ENCODE measurements around the gene GFRA4.

Gene GFRA4, protein sequence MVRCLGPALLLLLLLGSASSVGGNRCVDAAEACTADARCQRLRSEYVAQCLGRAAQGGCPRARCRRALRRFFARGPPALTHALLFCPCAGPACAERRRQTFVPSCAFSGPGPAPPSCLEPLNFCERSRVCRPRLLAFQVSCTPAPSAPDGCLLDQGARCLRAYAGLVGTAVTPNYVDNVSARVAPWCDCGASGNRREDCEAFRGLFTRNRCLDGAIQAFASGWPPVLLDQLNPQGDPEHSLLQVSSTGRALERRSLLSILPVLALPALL

DNA sequence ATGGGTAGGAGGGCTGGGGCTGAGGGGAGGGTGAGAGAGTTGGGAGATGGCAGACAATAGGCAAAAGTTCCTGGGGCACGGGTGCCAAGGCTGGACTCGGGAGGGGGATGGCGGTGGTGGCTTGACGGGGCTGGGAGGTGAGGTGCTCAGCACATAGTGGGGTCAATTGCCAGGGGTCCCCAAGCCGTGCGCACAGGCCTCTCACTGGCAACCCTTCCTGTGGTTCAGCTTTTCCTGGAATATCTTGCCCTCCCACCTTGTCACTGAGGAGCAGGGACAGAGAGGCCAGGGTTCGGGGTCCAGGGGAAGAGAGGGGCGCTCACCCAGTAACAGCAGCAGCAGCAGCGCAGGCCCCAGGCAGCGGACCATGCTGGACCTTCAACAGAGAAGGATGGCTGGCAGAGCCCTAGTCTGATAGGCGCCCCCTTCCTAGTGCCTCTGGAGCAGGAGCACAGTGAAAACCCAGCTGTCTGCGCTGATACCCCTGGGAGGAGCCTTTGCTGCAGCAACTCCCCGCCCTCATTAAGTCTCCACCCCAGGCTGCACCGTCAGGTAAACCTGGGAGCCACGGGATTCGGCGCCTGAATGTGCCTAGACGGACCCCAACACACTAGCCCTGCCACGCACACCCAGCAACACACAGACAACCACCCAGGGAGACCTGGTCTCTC lies at the start of gene GFRA4:
Gene GFRA4, minus strand, starts transcription at position 369 of the 671 bp plus-strand sequence. Its CDS starts 0 bp downstream, at position 369.
- no peak for DNase-seq

DNA sequence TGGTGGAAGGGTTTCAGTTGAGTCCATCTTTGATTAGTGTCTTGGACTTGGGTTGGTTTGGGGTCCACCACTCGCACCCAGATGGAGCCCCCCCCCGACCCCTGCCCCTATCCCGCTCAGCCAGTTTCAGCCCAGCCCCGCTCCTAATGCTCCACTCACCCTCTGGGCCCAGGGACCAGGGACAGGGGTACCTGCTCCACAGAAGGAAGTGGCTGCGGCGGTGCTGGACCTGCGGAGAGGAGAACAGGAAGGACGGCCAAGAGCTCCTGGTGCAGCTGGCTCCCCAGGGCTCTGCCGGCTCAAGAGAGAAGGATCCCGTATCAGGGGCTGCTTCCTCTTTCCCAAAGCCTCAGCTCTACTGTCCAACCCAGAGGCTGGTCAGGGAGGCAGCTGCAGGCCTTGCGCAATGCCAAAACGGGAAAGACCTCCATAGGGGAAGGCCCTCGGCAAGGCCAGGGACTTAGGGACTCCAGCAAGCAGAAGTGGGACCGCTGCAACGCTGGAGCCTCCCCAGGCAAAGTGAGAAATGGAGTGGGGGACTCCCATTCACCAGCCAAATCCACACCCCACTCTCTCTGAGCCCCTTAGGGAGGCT lies 49.2 kb upstream of the GFRA4 start, which contains the start of gene SIGLEC1:
Gene SIGLEC1, minus strand, starts transcription at position 322 of the 595 bp plus-strand sequence. CDS start 5,472 bp downstream, outside the sequence.
- peak; percentile 35 for DNase-seq

DNA sequence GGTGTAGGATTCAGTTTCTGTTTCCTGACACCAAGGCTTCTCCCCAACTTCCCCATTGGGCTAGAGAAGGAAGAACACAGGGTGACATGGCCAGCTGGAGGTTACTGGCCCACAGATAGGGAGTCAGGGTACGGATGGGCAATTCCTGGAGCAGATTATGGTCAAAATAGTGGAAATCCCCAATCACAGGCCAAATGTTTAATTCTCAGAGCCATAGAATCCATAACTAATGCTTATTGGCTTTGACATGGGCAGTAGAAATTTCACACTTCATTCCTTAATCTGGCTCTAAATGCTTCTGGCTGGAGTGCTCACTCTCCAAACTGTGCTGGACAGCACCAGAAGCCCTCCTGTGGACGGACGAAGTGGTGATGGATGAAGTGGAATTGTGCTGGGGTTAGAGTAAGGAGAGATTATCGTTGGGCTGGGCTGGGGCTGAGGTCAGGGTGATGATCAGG lies 48.3 kb upstream of the GFRA4 start:
- DNase-seq: no peak

DNA sequence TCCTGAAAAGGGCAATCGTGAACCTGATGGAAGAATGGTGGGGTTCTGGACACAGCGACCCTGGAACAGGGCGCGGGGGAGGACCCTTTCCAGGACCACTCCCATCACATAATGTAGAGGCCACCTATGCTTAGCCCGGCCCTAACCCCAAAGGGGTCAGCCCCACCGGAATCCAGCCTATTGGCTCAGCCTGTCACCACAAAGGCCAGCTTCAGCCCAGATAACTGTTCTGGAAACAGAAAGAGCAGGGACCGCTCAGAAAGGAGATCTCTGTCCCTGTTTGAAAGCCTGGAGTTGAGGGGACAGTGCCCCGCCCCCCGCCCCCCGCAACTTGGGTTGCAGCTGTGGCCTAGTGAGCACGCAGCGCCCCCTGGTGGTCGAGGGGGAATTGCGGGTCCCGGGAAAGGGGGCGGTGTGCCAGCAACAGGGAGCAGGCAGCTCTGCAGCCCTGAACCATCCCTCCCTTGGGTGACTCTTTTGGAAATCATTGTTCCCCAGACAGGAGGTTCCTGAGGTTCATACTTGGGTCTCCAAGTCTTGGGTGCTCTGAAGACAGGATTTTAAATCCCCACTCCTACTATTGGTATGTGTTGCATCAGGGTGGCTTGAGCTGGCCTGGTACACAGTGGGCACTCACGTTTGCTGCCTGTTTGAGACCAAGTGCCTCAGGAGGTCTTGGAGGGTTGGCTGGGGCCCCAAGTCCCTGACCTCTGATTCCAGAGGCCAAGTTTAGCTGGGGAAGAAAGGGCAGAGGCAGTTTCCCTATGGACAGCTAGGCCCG lies 47.7 kb upstream of the GFRA4 start:
- no peak for DNase-seq

DNA sequence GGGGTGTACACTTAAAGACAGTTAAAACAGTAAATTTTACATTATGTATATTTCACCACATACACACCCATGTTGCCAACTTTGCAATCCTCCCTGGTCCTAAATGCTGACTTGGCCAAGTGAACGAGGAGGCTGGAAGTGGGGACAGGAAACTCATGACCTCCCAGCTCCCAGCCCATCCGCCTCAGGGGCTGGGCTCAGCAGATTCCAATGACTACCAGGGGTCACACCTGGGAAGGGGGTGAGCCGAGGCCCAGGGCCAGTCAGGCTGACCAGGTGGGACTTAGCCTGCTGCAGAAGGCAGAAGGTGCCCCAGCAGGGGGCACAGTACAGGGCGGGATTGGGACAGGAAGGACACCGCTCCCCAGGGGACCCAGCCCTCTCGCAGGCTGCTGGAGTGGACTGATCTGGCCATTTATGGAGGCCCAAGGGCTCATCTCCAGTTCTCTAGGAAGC lies 46.8 kb upstream of the GFRA4 start:
- no peak for DNase-seq

DNA sequence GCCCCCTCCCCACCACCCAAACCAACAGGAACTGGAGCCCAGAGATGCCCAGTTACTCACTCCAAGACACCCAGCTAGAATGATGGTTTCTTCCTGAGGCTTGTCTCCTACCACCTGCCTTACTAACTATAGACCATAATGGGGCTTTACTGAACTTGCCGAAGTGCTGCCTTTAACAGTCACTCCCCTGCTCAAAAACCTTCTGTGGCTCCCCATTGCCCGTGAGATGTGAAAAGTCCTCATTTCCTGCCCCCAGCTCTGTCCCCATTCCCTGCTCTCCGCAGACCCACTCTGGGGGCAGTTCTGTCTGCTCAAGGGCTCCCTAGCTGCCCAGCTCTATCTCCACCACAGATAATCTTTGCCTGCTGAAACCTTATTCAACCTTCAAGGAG lies 44.3 kb upstream of the GFRA4 start:
- no peak for DNase-seq

DNA sequence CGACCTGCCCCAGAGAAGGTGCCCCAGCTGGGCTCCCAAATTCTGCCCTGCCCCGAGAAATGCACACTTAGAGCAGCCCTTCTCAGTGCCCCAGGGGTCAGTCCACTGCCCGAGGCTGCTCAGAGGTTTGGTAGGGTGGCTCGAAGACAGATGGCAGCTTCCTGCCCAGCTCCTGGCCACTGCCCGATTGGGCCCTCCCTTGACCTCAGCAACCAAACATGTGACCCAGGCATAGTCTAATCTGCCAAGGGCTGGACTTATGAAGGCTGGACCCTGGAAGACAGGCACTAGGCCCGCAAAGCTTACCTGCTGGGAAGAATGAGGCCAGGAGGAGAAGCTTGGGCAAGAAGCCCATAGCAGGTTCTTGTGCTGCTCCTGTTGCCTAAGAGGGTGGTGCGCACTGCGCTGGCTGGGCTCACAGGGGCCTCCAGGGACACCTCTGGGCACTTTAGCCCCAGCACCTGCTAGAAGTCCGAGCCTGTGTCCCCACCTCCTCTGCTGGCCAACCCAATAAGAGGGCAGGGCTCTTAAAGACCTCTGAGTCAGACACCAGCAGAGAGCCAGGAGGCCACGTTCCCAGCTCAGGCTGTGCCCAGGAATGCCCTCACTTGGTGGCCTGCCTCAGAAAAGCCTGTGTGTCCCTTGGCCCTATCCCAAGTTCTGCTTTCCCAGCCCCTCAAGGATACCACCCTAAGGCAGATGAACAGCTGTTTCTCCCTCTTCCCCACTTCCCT lies 43.7 kb upstream of the GFRA4 start:
- no peak for DNase-seq

DNA sequence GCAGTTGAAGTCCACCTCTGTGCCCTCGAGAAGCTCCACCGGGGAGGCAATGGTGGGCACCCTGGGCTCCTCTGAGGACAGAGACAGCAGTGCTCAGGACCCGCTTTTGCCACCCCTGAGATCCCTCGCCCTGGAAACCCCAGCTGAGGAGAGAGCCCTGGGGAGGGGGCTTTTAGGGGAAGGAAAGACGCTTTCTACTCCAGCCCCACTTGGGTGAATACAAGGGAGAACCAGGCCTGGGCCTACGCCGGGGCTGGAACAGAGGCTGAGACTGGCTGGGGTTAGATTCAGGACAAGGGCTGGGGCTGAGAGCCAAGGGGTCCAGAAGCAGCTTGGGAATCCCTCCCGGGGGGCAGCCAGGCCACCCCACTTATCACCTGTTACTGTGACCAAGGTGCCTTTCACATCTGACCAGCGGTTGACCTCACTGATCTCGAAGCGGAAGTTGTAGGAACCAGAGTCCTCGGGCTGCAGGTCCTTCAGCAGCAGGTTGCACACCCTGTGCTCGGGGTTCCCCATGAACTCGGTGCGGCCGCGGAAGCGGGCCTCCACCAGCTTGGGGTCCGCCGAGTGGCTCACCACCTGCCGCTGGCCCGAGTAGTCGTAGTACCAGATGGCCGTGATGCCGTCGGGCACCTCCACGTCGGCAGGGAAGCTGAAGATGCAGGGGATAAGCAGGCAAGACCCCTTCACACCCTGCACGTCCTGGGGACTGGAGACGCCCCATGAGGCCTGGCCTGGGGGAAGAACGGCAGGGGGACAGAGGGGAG lies 43.0 kb upstream of the GFRA4 start:
- DNase-seq: no peak

DNA sequence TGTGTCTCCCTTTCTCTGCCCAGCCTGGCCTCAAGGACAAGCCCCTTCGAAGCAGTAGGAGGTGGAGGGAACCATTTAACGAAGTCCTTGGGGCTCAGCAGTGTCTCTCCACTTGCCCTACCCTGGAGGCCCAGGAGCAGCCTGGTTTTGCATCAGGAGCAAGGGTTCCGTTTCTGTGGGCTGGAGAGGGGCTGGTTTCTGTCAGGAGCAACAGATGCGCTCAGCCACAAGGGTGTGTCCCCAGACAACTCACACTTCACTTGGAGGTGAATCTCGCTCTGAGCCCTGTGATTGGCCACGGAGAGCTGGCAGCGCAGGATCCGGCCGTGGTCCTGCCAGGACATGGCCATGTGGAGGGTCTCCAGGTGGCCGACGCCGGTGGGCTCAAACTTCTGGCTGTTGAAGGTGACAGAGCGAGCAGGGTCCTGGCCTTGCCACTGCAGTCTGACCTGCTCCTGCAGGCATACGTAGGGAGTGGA lies 42.3 kb upstream of the GFRA4 start:
- DNase-seq: no peak

DNA sequence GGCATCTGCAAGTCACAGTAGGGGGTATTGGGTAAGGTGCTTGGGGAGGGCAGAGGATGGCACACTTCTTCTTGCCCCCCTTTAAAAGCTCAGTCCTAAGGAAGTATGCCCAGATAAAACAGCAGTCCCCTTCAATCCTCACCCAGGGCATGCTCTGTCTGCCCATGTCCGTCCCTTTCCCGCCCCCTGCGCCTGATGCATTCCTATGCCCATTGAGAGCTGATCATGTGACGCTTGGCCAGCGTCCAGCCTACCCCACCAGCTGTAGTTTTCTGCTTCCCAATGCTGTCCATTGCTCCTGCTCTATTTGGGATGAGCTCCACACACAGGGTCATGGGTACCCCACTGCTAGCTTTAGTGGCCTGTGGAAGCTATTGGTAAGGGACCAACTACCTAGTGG lies 40.9 kb upstream of the GFRA4 start:
- no peak for DNase-seq

DNA sequence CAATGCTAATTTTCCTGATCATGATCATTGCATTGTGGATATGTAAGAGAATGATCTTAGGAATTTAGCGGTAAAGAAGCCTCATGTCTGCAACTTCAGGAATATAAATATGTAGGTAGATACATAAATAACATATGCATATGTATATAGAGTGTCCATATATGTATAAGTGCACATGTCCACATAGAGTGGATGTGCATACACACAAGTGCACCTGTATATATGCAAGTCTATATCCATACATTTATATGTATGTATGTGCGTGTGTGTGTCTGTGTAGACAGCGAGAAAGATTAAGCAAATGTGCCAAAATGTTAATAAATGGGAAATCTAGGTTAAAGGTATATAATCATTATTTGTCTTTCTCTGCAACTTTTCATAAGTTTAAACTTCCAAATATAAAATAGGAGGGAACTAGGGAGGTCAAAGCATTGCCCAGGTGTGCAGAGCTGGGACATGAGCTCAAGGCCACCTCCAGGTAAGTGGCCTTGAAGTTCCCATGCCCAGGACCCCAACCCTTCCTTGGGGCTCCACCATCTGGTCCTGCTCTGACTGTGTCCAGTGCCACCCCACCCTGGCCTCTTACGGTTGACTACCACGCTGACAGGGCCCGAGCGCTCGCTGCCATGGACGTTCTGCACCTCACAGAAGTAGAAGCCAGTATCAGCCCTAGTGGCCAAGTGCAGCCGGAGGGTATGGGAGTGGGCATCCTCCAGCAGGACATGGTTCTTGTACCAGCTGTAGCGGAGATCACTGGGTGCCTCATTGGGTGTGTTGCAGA lies 39.6 kb upstream of the GFRA4 start:
- DNase-seq: no peak

DNA sequence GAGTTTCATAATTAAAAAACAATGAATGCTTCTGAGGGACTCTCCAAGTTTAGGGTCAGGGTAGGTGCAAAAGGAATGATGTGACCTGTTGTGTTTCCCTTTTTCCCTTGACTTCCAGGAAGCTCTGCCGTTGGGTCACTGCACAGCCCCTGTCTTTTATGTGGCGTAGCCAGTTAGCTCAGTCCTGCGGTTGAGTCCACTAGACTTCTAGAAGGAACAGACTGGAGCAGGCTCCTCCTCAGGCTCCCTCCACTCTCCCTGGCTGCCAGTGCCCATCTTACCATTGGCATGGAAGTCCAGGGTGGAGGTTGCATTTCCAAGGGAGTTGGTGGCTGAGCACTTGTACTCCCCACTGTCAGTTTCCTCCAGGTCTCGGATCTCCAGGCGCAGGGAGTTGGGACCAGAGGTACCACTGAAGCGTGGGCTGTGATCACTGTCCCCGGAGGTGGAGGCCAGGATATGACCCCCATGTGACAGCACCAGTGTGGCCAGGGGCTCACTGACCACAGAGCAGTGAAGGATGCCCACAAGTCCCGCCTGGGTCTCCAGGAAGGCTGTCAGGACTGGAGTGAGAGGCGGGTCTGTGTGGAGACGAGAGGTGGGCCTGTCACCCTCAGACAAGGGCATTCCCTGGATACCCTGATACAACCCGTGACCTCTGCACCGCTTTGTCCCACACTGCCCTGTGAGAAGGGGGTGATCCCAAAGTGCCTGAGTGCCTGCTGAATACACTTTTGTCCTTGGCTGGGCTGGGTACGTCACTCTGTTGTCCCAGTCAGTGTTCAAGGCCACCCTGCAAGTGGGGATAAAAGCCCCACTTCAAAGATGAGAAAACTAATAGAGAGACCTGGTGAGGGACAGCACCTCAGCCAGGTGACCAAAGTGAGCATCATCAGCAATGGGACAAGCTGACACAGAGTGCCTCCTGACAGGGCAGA lies 38.1 kb upstream of the GFRA4 start:
- no peak for DNase-seq

DNA sequence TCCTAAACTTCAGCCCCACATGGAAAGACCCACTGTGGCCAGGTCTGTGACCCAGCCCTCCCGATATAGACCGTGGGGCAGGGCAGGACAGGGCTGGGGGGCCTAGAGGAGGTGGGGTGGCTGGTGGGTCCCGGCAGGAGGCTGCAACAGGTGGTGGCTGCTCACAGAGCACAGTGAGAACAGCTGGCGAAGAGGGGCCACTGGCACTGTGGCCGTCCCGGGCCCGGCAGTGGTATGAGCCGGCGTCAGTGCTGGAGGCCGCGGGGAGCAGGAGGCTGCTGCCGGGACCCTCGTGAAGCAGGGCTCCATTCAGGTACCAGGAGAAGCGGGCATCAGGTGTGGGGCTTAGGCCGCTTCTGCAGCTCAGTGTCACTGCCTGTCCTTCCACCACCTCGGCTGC lies 35.8 kb upstream of the GFRA4 start:
- no peak for DNase-seq

DNA sequence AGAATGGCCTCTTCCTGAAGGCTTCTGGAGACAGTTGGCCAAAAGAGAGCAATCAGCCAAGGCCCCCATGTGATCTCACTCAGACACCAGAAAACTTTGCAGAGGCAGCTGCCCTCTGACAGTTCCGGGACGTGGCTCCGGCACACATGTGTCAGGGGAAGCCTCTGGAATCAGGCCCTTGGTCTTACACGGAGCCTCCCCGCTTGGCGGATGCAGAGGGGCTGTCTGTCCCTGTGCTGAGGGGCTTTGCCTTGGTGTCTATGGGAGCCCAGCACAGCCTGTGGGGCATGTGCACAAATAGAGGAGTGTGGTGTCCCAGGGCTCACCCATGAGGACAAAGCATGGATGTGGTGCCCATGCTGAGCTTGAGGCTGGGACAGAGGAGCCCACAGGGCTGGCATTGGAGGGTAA lies 35.4 kb upstream of the GFRA4 start:
- DNase-seq: no peak

DNA sequence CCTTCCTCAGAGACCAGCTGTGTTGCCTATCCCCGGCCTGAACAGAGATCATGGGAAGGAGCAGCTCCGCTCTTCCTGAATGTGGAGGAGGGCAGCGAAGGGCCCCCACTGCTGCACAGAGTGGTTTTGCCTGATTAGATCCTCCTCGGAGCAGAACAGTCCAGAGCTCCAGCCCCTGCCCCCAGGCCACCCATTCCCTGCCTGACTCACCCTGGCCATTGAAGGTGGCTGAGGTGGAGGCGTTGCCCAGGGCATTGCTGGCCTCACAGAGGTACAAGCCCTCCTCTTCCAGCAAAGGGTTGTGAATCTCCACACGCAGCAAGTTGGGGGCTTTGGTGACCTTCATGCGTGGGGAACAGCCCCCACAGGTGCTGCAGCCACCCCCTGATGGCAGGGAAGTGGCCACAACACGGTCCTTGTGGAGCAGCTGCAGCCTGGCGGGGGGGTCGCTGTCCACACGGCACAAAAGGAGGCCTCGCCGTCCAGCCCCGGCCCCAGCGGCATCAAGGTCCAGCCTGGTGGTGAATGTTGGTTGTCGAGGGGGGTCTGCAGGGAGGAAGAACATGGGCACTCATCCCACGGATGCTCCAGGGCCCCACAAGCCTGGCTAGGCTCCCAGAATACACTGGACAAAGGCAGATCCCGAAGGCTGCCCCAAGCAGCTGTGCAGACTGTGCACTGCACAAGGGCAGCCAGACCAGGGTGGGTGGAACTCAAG lies 34.5 kb upstream of the GFRA4 start:
- DNase-seq: no peak

DNA sequence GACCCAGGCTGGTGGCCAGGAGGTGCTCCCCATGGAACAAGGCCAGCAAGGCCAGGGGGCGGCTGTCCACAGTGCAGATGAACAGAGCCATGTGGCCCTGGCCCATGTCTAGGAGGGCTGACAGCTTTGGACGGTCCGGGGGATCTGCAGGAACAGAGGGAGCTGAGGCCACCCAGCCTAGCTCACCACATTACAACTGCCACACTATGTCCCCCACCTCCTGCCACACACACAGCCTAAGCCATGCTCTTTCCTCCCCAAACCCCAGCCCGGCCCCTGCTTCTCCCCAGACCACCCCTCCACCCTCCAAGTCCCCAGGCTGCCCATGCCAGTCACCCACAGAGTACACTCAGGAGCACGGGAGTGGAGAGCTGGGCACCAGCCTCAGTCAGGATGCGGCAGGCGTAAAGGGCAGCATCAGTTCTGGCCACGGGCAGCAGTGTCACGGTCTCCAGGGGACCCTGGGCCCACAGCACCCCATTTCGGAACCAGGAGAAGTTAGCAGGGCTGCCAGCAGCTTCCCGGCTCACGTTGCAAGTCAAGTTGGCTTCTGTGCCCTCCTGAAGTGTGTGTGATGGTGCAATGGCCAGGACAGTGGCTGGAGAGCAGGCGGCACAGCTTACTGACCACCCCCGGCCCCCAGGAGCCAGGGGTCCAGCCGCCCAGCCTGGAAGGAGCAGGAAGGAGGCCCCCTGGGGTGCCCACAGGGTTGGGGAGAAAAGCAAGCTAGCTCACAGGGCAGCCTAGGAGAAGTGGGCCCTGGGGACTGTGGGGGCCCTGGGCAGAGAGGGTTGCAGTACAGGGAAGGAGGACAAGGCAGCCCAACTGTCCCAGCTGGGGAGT lies 33.8 kb upstream of the GFRA4 start:
- no peak for DNase-seq

DNA sequence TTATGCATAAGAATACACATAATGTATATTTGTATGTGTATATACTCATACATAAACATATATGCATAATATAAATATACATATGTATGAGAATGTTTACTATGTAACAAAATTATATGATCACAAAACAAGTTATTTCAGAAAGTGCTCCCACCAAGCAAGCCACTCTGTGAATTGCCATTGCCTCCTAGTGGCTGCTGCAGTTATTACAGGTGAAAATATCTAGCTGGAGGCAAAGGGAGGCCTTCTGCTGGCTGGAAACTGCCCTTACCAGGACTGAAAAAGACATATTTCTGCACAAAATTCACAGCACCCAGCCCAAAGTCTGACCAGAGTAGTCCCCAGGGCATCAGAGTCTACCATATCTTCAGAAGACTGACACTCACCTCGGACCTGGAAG lies 33.0 kb upstream of the GFRA4 start:
- DNase-seq: no peak

DNA sequence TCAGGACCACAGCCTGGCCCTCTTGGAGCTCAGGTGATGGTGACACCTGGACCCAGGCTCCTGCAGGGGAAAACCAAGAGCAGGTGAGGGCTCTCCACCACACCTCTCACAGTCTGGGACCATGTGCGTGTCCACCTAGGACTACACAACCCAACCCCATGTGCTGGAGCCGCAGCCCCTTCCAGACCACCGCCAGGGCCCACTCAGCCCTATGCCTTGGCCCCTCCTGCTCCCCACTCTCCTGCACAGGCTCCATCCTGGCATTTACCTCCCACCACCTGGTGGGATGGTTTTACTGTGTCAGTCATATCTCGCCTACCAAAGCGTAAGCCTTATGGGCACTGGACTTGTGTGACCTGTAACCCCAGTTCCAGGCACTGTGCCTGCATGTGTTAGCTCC lies 31.7 kb upstream of the GFRA4 start:
- DNase-seq: no peak
